Left colon (tissue), 2 donors: ENCODE measurements around the gene INPP5J. TPM values are rescaled to one million over a fixed set of nuclear protein-coding genes. Genes with fewer than 3 reads are reported as not detected.
"Not testable (repeated sequence)": the region's sequence is repeated elsewhere in the genome, so short reads cannot be mapped to it uniquely, and the experiment has no call there.

Experiments
- ATAC-seq: fragments of 200-7000 bp; cut with Tn5 transposase; one replicate; pipeline ENCODE4 v1.9.1; 2020; ENCODE audit warnings: mild to moderate bottlenecking, moderate library complexity
- DNase-seq, 2 donors: peaks; one replicate each; pipeline ENCODE4 v3.0.0-alpha.2; 2020
- intact Hi-C, 2 donors: fragments of 100-400 bp; cut with DNase I in 1 of 2; cut with micrococcal nuclease in 1 of 2; formaldehyde crosslinking; loops; one replicate each; pipeline versions ENCODE4 v1.11.2 to v1.14.0; 2022; cut with DNase I, micrococcal nuclease
- long read RNA-seq: library from polyadenylated mRNA; unstranded; transcript quantifications from one replicate; pipeline ENCODE4 v2.0.0, GENCODE V29; 2021
- total RNA-seq, 2 donors: library from RNA; stranded (reverse); fragmentation: NEBNext Ultra II Directional; extraction: Animal tissue kit (Norgen Biotek cat#: 25700); gene quantifications; one replicate each; pipeline ENCODE4 v1.2.1, GENCODE V29; 2021
- donor health status: DM: no; HTN: no; CAD: no.
- donor health status: DM: yes; HTN: yes; CAD: no.

The INPP5J gene, protein sequence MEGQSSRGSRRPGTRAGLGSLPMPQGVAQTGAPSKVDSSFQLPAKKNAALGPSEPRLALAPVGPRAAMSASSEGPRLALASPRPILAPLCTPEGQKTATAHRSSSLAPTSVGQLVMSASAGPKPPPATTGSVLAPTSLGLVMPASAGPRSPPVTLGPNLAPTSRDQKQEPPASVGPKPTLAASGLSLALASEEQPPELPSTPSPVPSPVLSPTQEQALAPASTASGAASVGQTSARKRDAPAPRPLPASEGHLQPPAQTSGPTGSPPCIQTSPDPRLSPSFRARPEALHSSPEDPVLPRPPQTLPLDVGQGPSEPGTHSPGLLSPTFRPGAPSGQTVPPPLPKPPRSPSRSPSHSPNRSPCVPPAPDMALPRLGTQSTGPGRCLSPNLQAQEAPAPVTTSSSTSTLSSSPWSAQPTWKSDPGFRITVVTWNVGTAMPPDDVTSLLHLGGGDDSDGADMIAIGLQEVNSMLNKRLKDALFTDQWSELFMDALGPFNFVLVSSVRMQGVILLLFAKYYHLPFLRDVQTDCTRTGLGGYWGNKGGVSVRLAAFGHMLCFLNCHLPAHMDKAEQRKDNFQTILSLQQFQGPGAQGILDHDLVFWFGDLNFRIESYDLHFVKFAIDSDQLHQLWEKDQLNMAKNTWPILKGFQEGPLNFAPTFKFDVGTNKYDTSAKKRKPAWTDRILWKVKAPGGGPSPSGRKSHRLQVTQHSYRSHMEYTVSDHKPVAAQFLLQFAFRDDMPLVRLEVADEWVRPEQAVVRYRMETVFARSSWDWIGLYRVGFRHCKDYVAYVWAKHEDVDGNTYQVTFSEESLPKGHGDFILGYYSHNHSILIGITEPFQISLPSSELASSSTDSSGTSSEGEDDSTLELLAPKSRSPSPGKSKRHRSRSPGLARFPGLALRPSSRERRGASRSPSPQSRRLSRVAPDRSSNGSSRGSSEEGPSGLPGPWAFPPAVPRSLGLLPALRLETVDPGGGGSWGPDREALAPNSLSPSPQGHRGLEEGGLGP
- total RNA-seq = 10 to 100 TPM; 26.3 to 34.4 TPM
- long read RNA-seq, partial matches to known transcripts = 11 of 14 reads
- long read RNA-seq, other reads (novel, unspliced or antisense) = 3 of 14 reads

DNA sequence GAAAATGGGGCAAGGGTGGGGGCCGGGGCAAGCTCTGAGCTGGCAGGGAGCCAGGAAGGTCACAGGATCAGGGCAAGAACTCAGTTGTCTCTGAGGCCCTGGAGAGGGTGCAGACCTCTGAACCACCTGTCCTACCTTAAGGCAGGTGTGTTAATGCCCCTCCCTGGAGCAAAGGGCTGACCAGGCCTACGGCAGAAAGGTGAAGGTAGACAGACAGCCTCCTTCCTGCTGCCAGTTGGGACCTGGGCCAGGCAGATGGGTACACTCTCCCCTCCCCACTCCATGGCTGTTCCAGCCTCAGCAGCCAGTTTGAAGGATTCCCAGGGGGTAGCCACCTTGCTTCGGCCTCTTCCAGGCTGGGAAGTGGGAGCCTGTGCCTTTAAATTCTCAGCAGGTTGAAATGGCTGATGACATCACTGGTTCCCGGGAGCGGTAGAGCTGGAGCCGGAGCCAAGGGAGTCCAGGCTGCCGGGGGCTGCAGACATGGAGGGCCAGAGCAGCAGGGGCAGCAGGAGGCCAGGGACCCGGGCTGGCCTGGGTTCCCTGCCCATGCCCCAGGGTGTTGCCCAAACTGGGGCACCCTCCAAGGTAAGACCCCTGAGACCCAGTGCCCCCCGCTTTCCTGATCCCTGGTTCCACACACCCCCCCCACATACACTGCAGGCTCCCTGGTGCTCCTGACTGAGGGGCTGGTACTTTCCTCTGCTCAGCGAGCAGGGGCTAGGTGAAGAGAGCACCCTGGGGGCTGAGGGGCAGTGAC, at the start of gene INPP5J:
Gene INPP5J (plus strand): TSS at position 435 of the 760 bp plus-strand sequence. CDS start 49 bp downstream, at position 484.
- DNase-seq = peak; percentile 85 to 86
- intact Hi-C loops = no loop called here
- ATAC-seq = peak; percentile 89

GRCh38 chr22:31073125-31073524, 49.6 kb upstream of the INPP5J start:
- DNase-seq, ATAC-seq, intact Hi-C loops: not testable (repeated sequence)

DNA sequence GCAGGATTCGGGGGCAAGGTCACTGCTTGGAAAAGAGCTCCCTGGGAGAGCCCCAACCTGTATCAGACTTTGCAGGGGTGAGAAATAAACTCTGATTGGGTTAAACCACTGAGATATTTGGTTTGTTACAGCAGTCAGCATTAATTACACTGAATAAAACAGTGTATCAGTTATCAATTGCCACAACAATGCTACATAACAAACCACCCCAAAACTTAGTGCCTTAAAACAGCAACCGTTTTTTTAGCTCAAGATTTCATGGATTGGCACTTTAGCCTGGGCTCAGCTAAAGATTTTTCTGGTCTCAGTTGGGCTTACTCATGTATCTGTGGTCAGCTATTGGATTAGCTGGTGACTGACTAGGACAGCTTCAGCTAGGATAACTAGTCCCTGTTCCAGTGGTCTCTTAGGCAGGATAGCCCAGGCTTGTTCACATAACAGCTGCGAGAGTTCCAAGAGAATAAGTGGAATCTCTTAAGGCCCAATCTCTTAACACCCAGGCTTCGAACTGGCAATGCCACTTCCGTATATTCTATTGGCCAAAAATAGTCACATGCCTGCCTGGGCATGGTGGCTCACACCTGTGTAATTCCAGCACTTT, 49.1 kb upstream of the INPP5J start:
- ATAC-seq, DNase-seq, intact Hi-C loops: not testable (repeated sequence)

DNA sequence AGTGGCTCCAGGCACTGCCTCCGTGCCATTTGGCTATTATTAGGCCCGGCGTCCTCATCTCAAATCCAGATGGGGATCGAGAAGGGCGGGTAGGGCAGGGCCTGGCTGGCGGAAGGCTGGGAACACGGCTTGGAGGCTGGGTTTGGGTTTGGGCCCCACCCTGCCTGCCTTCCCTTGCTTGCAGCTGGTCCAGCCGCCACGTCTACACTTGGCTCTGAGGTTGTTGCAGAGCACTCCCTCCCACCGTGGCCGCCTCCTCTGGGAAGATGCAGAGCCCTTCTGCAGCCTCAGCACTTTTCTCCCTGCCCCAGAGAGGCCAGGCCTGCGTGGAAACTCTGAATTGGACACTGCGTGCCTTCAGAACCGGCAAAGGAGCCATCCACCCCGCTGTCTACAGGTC, 46.8 kb upstream of the INPP5J start:
- ATAC-seq = no peak

DNA sequence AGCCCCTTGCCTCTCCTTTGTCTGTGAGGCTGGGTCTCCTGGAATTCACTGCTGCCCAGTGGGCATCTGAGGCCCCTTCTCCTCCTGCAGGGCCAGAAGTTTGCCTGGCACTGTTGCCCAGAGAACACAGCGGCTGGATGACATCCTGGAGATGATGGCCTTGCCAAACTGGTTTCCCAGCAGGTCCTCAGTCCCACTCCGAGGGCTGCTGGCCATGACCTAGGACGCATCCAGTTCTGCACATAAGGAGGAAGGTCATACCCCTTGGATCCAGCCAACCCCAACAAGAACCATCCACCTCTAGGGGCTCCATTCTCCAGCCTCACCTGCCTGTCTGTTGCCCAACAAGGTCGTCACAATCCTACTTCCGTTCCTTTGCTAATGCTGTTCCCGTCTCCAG, 45.1 kb upstream of the INPP5J start:
- intact Hi-C loops = no loop called here
- ATAC-seq = no peak
- no peak for DNase-seq

More for the DNA sequence above, 46.8 kb upstream of the INPP5J start:
- intact Hi-C loops = no loop called here
- DNase-seq = peak; percentile 68 to 76

DNA sequence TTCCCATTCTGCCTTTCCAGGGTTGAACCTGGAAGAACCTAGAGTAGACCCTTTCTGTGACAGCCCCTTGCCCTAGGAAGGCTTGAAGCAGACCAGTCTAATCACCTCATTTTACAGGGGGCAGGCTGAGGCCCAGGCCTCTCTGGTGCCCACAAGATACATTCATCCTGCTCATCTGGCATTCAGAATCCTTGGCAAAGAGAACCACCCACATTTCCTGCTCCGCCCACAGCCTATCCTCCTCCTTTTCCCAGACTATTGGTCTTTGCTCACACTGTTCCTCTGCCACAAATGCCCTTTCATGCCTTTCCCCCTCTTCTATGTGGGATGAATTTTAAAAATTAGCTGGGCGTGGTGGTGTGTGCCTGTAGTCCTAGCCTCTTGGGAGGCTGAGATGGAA, 44.4 kb upstream of the INPP5J start:
- peak in 1 of 2 donors; percentile 60 for DNase-seq
- intact Hi-C loops = not testable (repeated sequence)
- ATAC-seq = peak; percentile 30

- intact Hi-C loops = no loop called here
- DNase-seq (peak; percentile 74 to 84), ATAC-seq (peak; percentile 53)
Observed at GRCh38 chr22:31079095-31079642, 43.6 kb upstream of the INPP5J start.

DNA sequence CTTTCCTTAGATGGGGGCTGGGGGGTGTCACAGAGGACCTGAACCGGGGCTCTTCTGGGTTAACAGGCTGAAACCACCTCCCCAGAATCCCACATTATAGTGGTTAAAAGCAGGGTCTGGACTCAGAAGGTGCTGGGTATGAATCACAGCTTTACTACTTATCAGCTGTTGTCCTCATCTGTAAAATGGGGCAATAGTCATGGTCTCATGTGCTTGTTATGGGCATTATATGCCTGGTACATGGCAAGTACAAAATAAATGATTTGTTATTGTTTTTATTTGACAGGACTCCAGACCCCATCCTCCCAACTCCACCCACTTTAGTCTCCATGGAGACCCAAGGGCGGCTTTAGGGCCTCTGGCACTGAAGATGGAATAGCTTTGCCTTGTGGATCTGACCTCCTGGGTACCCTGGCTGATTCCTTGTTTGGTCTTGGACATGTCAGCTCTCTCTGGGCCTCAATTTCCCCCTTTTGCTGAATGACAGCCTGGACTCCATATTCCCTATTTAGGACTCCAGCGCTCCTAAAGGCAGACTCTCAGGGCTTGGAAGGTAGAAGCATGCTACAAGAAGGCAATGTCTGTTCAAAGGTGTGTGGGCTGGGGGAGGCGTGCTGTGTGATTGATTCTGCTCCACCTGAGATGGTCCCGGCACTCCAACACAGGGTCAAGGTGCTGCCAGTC, 42.5 kb upstream of the INPP5J start:
- DNase-seq (no peak), ATAC-seq (no peak)
- intact Hi-C loops = loop anchor here in 1 of 2 donors (5.0 kb wide), 1 partner anchor 133 kb away; no protein-coding TSS in a partner anchor

DNA sequence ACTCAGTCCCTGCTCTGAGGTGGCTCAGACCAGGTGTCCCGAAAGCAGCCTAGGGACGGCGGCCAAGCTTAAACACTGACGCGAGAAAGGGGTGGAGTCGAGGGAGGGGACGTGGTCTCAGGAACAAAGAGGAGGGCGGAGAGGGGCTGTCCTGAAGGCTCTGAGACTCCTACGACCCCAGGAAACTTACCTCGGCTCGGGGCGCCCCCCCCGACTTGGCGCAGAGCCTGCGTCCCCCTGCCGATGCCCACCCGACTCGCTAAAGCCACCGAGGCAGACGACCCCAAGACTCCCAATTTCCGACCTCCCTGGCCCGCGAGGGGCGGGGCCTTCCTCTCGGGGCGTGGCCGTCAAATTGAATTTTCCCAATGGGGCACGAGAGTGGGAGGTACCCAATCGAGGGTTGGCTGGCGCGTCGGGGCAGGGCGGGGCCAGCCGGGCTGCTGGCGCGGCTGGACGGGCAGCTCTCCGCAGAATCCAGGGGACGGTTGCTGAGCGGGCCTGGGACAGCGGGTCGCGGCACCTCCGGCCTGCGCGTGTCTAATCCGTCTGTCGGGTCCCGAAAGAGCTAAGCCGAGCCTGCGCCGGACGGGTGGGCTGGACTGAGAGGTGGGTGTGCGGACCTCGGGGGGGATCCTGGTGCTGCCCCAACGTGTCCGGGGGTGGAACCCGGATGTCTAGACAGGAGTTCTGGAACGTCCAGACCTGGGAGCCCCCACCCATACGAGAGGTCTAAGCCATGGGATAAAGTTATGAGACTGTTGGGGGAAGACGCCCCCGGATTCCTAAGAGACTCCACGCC, 41.7 kb upstream of the INPP5J start, which contains the start of gene SMTN:
Gene SMTN (plus strand): TSS at position 471 of the 802 bp plus-strand sequence. CDS start 1,941 bp downstream, outside the sequence.
- intact Hi-C loops = loop anchor here in 1 of 2 donors (5.0 kb wide), 1 partner anchor 134 kb away; no protein-coding TSS in a partner anchor
- DNase-seq (peak; percentile 94 to 97), ATAC-seq (peak; percentile 64)

GRCh38 chr22:31081963-31082605, 40.7 kb upstream of the INPP5J start:
- intact Hi-C loops = loop anchor here in 1 of 2 donors (5.0 kb wide), 1 partner anchor 135 kb away; no protein-coding TSS in a partner anchor
- DNase-seq (no peak), ATAC-seq (no peak)

GRCh38 chr22:31082606-31083376, 40.0 kb upstream of the INPP5J start:
- intact Hi-C loops = loop anchor here in 1 of 2 donors (5.0 kb wide), 1 partner anchor 135 kb away; no protein-coding TSS in a partner anchor

GRCh38 chr22:31083377-31083768, 39.4 kb upstream of the INPP5J start:
- intact Hi-C loops = loop anchor here in 1 of 2 donors (5.0 kb wide), 1 partner anchor 136 kb away; no protein-coding TSS in a partner anchor
- ATAC-seq (peak; percentile 40), DNase-seq (peak; percentile 71 to 72)

More at GRCh38 chr22:31082606-31083376, 40.0 kb upstream of the INPP5J start:
- peak; percentile 38 for ATAC-seq
- DNase-seq = peak; percentile 89 to 92

DNA sequence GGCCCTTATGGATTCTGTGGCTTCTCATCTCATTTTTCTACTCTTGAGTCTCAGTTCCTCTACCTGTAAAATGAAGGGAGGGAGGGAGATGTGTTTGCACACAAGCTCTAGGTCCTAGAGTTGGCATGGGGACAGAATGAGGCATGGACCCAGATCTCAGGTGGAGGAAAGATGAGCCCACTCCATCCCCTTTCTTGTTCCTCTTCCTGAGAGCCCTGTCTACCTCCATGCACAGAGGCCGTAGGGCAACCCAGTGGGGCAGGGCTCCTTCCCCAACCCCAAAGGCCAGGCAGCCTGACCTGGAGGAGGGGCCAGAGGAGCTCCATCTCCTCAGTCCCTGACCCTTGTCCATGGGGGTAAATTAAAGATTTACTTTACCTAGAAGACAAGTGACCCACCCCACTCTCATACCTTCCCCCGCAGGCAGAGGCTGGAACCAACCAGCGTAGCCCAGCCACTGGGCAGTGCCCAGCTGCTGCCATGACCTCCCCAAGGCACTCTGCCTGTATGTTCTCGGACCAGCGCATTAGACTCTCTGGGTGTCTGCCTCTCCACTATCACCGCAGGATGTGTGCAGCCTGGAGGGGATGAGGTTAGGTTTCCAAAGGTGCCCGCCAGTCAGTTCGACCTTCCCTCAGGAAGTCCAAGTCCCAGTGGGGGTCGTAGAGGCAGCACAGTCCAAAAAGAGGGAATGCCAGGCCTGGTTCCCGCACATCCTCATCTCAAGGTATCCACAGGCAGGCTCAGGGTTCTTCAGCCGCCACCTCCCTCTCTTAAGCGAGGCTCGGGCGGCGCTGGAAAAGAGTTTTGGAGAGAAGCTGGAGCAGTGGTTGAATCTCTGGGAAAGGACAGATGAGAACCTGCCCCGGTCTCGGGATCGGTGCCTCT, 38.6 kb upstream of the INPP5J start:
- DNase-seq = peak in 1 of 2 donors; percentile 32
- ATAC-seq = no peak
- intact Hi-C loops = loop anchor here in 1 of 2 donors (5.0 kb wide), 1 partner anchor 137 kb away; no protein-coding TSS in a partner anchor
